SK-N-MC (cell line): Measurements from ENCODE around the gene SENP8.

Experiments used
- EZH2 ChIP-seq: fragments of 200-600 bp; sonication (generic); IDR thresholded peaks from one replicate; pipeline ENCODE4 v1.6.1; 2017; ENCODE audit warnings: antibody characterized with exemption
- FOXP2 ChIP-seq: optimal IDR thresholded peaks from 2 replicates; pipeline ENCODE3; 2011; ENCODE audit warnings: mild to moderate bottlenecking, moderate library complexity; ENCODE audit not compliant: insufficient read depth; ENCODE audit errors: extremely low read length, control extremely low read depth
- POLR2AphosphoS5 ChIP-seq: IDR thresholded peaks from 2 replicates; pipeline ENCODE4 v1.6.1; 2012; ENCODE audit warnings: mild to moderate bottlenecking, low read depth, low read length, borderline replicate concordance

DNA sequence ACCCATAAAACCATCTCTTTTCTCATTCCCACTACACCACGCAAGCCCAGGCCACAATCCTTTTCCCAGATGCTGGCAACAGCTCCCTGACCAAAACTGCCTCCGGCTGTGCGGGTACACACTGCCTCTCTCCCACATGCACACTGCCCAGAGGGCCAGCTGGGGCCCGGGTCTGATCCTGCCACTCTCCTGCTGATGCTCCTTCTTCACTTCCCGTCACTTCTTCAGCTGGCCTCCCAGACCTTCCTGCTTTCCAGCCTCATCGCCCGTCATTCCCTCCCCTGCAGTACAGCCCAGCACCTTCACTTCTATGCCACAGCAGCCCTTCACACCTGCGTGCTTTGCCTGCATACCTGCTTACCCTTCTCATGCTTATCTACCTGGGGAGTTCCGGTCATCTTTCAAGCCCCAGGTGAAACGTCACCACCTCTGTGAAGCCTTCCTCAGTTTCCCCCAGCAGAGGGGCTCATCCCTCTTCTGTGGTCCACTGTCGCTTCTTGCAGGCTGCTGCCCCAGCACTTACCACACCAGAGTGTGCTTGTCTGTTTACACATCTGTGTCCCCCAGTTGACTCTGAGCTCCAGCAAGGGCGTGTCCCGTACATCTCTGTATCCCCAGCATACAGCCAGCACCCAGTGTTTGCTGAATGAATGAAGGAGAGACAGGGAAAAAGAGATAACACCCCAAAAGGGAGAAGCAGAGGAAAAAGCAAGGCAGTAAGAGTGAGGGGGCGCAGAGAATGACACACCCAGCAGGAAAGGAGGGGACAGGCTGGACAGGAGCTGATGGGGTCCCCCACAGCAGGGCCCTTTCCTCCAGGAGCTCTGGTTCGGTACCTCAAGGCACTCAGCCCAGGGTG lies 57.2 kb downstream of the SENP8 start:
- TF ChIP-seq POLR2AphosphoS5 (no peak), EZH2 (no peak), FOXP2 (no peak)
